Panc1 (cell line): ENCODE results near the gene ENO4.

Source experiments
- CTCF ChIP-seq: fragments of 450-650 bp; IDR thresholded peaks from 2 replicates; pipeline ENCODE4 v1.5.1; 2017; ENCODE audit warnings: mild to moderate bottlenecking
- POLR2AphosphoS5 ChIP-seq: IDR thresholded peaks from 2 replicates; pipeline ENCODE4 v1.6.1; 2012; ENCODE audit warnings: mild to moderate bottlenecking, low read depth, low read length, moderate library complexity
- TCF7L2 ChIP-seq: IDR thresholded peaks from 2 replicates; pipeline ENCODE4 v1.6.1; 2011; ENCODE audit warnings: mild to moderate bottlenecking, low read depth, low read length, inconsistent platforms

- TF ChIP-seq CTCF (no peak), TCF7L2 (no peak), POLR2AphosphoS5 (no peak)
Measured at GRCh38 chr10:116861796-116862195, 12.5 kb downstream of the ENO4 start.
